Measurements from ENCODE around the gene OR10Z1. TPM values are rescaled to one million over a fixed set of nuclear protein-coding genes. Genes with fewer than 3 reads are reported as not detected.

Gene OR10Z1
- total RNA-seq, 1 donor from 2014 or later = not detected

Other genes starting within 250 kb of the OR10Z1 start
- not detected in 2 replicates for gene OR10T2, start 205.8 kb upstream of the OR10Z1 start, total RNA-seq
- not detected in 2 replicates for gene OR10K2, start 179.0 kb upstream of the OR10Z1 start, total RNA-seq
- gene OR10K1, start 143.4 kb upstream of the OR10Z1 start, total RNA-seq = not detected in 2 replicates
- not detected in 2 replicates for gene OR10R2, start 133.0 kb upstream of the OR10Z1 start, total RNA-seq
- gene OR6Y1, start 50.9 kb upstream of the OR10Z1 start, total RNA-seq = not detected in 2 replicates
- not detected in 2 replicates for gene OR6P1, start 34.7 kb upstream of the OR10Z1 start, total RNA-seq
- not detected in 2 replicates for gene OR10X1, start 25.4 kb upstream of the OR10Z1 start, total RNA-seq
- gene SPTA1, start 81.4 kb downstream of the OR10Z1 start, total RNA-seq = under 0.01 TPM in 1 of 2 replicates, not detected in the other
- not detected in 2 replicates for gene OR6K2, start 95.4 kb downstream of the OR10Z1 start, total RNA-seq
- not detected in 2 replicates for gene OR6K3, start 115.5 kb downstream of the OR10Z1 start, total RNA-seq
- gene OR6K6, start 149.5 kb downstream of the OR10Z1 start, total RNA-seq = not detected in 2 replicates
- not detected in 2 replicates for gene OR6N1, start 166.9 kb downstream of the OR10Z1 start, total RNA-seq
- not detected in 2 replicates for gene OR6N2, start 175.9 kb downstream of the OR10Z1 start, total RNA-seq
- gene MNDA, start 226.1 kb downstream of the OR10Z1 start, total RNA-seq = not detected in 2 replicates